Neuronal stem cell (in vitro differentiated cells): Measurements from ENCODE around the gene EYS.

Experiments
- DNase-seq: peaks from one replicate; pipeline ENCODE4 v3.0.0-alpha.2; 2013; ENCODE audit warnings: low spot score
- H2AFZ ChIP-seq: one replicate; pipeline ENCODE4 v1.6.1; 2013; ENCODE audit warnings: mild to moderate bottlenecking, low read length, inconsistent platforms
- H2AK5ac ChIP-seq: 2 replicates; pipeline ENCODE4 v1.6.1; 2013; ENCODE audit warnings: low read depth, mild to moderate bottlenecking, inconsistent platforms, low read length, moderate library complexity, mixed read lengths
- H2BK120ac ChIP-seq: 2 replicates; pipeline ENCODE4 v1.6.1; 2013; ENCODE audit warnings: low read depth, mild to moderate bottlenecking, inconsistent platforms, low read length, moderate library complexity, mixed read lengths
- H2BK12ac ChIP-seq: one replicate; pipeline ENCODE4 v1.6.1; 2013; ENCODE audit warnings: low read length, inconsistent platforms
- H2BK15ac ChIP-seq: 2 replicates; pipeline ENCODE4 v1.6.1; 2013; ENCODE audit warnings: mild to moderate bottlenecking, low read length, inconsistent platforms, mixed read lengths
- H2BK5ac ChIP-seq: one replicate; pipeline ENCODE4 v1.6.1; 2013; ENCODE audit warnings: inconsistent platforms, mild to moderate bottlenecking, low read length, moderate library complexity
- H3K14ac ChIP-seq: one replicate; pipeline ENCODE4 v1.6.1; 2013; ENCODE audit warnings: low read length, inconsistent platforms
- H3K18ac ChIP-seq: 2 replicates; pipeline ENCODE4 v1.6.1; 2013; ENCODE audit warnings: low read length, inconsistent platforms
- H3K23ac ChIP-seq: 2 replicates; pipeline ENCODE4 v1.6.1; 2013; ENCODE audit warnings: low read depth, mild to moderate bottlenecking, mixed read lengths, low read length, inconsistent platforms; ENCODE audit not compliant: poor library complexity
- H3K27ac ChIP-seq: replicated peaks from 3 replicates; pipeline ENCODE4 v1.5.1; 2013; ENCODE audit warnings: low read length, inconsistent platforms
- H3K27me3 ChIP-seq, 3 experiments: 2 replicates each; pipeline ENCODE4 v1.6.1; 2013; ENCODE audit warnings: low read length in 3 of 3, mild to moderate bottlenecking in 2 of 3, inconsistent platforms in 1 of 3, low read depth in 1 of 3, mixed read lengths in 1 of 3, moderate library complexity in 1 of 3; ENCODE audit not compliant: control insufficient read depth in 3 of 3, insufficient read depth in 3 of 3
- H3K36me3 ChIP-seq, 2 donors: replicated peaks in 1 of 2; 2 replicates each; pipeline ENCODE4 v1.6.1; 2013; ENCODE audit warnings: low read length in 2 of 2; ENCODE audit not compliant: control insufficient read depth in 2 of 2, insufficient read depth in 2 of 2
- H3K4ac ChIP-seq: 2 replicates; pipeline ENCODE4 v1.6.1; 2013; ENCODE audit warnings: inconsistent platforms, mild to moderate bottlenecking, low read length, moderate library complexity
- H3K4me1 ChIP-seq, 2 donors: 1 replicate in 1 of 2; 2 replicates in 1 of 2; pipeline ENCODE4 v1.6.1; 2013; ENCODE audit warnings: low read length in 2 of 2, low read depth in 1 of 2; ENCODE audit not compliant: control insufficient read depth in 2 of 2, insufficient read depth in 1 of 2
- H3K4me2 ChIP-seq: one replicate; pipeline ENCODE4 v1.6.1; 2013; ENCODE audit warnings: mild to moderate bottlenecking, low read length, inconsistent platforms; ENCODE audit not compliant: insufficient read depth, poor library complexity, severe bottlenecking
- H3K4me3 ChIP-seq, 2 donors: 2 replicates each; pipeline ENCODE4 v1.5.1; 2013; ENCODE audit warnings: low read length in 2 of 2, mild to moderate bottlenecking in 2 of 2, inconsistent platforms in 1 of 2, moderate library complexity in 1 of 2
- H3K79me1 ChIP-seq: one replicate; pipeline ENCODE4 v1.6.1; 2013; ENCODE audit warnings: low read depth, mild to moderate bottlenecking, inconsistent platforms, low read length, moderate library complexity
- H3K9ac ChIP-seq: one replicate; pipeline ENCODE4 v1.6.1; 2013; ENCODE audit warnings: mild to moderate bottlenecking, low read depth, low read length, inconsistent platforms; ENCODE audit not compliant: poor library complexity
- H3K9me3 ChIP-seq, 2 donors: replicated peaks in 1 of 2; 2 replicates each; pipeline versions ENCODE3 to v1.6.1; 2013; ENCODE audit warnings: low read length in 2 of 2, mild to moderate bottlenecking in 2 of 2, inconsistent platforms in 1 of 2, low read depth in 1 of 2, mixed read lengths in 1 of 2, moderate library complexity in 1 of 2; ENCODE audit not compliant: control insufficient read depth in 2 of 2, insufficient read depth in 1 of 2
- H4K8ac ChIP-seq: one replicate; pipeline ENCODE4 v1.6.1; 2013; ENCODE audit warnings: low read depth, mild to moderate bottlenecking, inconsistent platforms, low read length, moderate library complexity
- H4K91ac ChIP-seq: one replicate; pipeline ENCODE4 v1.6.1; 2013; ENCODE audit warnings: low read length, low read depth, mild to moderate bottlenecking, inconsistent platforms; ENCODE audit not compliant: poor library complexity
- WGBS, 2 donors: extraction: QIAGEN DNeasy Blood & Tissue Kit; methylation state at CpG; one replicate each; pipeline ENCODE4 v1.1.7; 2013; ENCODE audit warnings: missing lambda C conversion rate in 2 of 2, mixed read lengths in 1 of 2; ENCODE audit not compliant: insufficient read length in 2 of 2, insufficient replicate concordance in 1 of 2; ENCODE audit errors: extremely low coverage in 2 of 2; 5-methylcytosine and 5-hydroxymethylcytosine counted together

EYS gene

DNA sequence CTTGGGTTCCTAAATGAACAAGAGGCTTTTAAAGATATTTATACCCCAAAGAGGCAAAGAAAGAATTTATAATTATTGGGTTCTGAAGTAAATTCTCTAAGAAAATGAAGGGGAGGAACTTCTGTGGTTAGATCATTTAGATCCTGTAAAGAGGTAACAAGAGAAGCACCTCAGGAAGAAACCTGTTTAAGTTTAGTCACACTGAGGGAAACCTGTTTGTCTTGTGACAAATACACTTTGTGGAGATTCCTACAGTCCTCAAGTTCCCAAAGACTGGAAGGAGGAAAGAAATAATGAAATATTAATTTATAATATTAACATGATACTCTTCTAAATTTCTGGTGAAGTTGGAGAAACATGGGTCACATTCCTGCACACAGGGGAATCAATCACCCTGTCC lies 647.5 kb downstream of the EYS start:
- H4K91ac ChIP-seq = no peak overlapping the region
- no peaks in the 10 kb centered on the region for H3K36me3 ChIP-seq
- no peak overlapping the region for H3K23ac ChIP-seq
- H2AFZ ChIP-seq = no peak overlapping the region
- no peak overlapping the region for H2BK15ac ChIP-seq
- no peak overlapping the region for H3K4me2 ChIP-seq
- H2BK12ac ChIP-seq = no peak overlapping the region
- H4K8ac ChIP-seq = no peak overlapping the region
- no peak overlapping the region for H3K14ac ChIP-seq
- H2AK5ac ChIP-seq = no peak overlapping the region
- no peak overlapping the region for H3K4ac ChIP-seq
- no peak for DNase-seq
- H3K4me1 ChIP-seq = no peaks in the 10 kb centered on the region
- no peak overlapping the region for H3K4me3 ChIP-seq
- no peak overlapping the region for H3K9ac ChIP-seq
- H3K79me1 ChIP-seq = no peaks in the 10 kb centered on the region
- no peaks in the 10 kb centered on the region for H3K27me3 ChIP-seq
- no peak overlapping the region for H2BK5ac ChIP-seq
- H3K27ac ChIP-seq = no peak overlapping the region
- no peak overlapping the region for H2BK120ac ChIP-seq
- H3K9me3 ChIP-seq = no peaks in the 10 kb centered on the region
- H3K18ac ChIP-seq = no peak overlapping the region

DNA sequence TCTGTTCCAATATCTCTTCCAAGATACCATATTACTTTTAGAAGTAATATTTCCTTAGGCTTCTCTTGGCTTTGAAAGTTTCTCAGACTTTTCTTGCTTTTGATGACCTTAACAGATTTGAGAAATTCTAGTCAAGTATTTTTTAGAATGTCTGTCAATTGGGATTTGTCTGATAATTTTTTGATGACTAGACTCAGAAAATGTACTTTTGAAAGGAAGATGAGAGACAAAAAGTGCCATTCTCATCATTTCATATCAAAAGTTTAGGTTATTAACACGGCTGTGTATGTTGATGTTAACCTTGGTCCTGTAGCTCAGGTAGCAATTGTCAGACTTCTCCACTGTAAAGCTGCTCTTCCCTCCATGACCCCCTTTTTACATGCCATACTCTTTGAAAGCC lies 651.5 kb downstream of the EYS start:
- Histone ChIP-seq H3K4me2 (no peak overlapping the region), H3K4ac (no peak overlapping the region), H3K23ac (no peak overlapping the region), H3K9me3 (no peaks in the 10 kb centered on the region), H3K14ac (no peak overlapping the region), H2BK5ac (no peak overlapping the region), H2BK12ac (no peak overlapping the region), H3K4me1 (no peaks in the 10 kb centered on the region), H3K27me3 (no peaks in the 10 kb centered on the region), H2BK15ac (no peak overlapping the region), H4K91ac (no peak overlapping the region), H3K79me1 (no peaks in the 10 kb centered on the region), H3K36me3 (no peaks in the 10 kb centered on the region), H2AFZ (no peak overlapping the region), H4K8ac (no peak overlapping the region), H3K4me3 (no peak overlapping the region), H3K9ac (no peak overlapping the region), H2AK5ac (no peak overlapping the region), H2BK120ac (no peak overlapping the region), H3K27ac (no peak overlapping the region), H3K18ac (no peak overlapping the region)
- DNase-seq = no peak
- WGBS, 2 donors = no CpG with 5 or more reads among the region's 1 CpG

DNA sequence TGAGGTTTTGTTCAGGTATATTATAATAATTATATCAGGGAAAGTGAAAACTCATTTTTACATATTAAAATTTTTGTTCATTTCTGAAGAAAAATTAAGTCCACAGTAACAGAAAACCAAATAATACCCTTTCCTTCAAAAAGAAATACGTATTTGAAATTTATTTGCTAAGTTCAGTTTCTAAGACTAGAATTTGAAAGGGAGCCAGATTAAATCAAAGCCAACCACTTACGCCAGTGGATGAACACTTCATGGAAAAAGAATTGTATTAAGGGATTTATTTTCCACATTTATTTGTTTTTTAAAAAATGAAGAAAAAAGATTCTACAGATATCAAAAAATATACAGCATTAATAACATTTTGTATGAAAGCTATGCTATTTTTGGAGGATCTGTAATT lies 654.4 kb downstream of the EYS start:
- no peak overlapping the region for H2AK5ac ChIP-seq
- H3K4me1 ChIP-seq = no peaks in the 10 kb centered on the region
- no peak overlapping the region for H3K23ac ChIP-seq
- H3K4me3 ChIP-seq = no peak overlapping the region
- no peak overlapping the region for H3K18ac ChIP-seq
- H2BK15ac ChIP-seq = no peak overlapping the region
- H2BK5ac ChIP-seq = no peak overlapping the region
- H4K91ac ChIP-seq = no peak overlapping the region
- H3K4ac ChIP-seq = no peak overlapping the region
- H3K9ac ChIP-seq = no peak overlapping the region
- no peaks in the 10 kb centered on the region for H3K27me3 ChIP-seq
- H3K4me2 ChIP-seq = no peak overlapping the region
- no peak overlapping the region for H2BK120ac ChIP-seq
- DNase-seq = no peak
- no peak overlapping the region for H2BK12ac ChIP-seq
- no peaks in the 10 kb centered on the region for H3K36me3 ChIP-seq
- no peaks in the 10 kb centered on the region for H3K9me3 ChIP-seq
- no peaks in the 10 kb centered on the region for H3K79me1 ChIP-seq
- no peak overlapping the region for H3K27ac ChIP-seq
- WGBS, 2 donors = no CpG with 5 or more reads among the region's 2 CpGs
- no peak overlapping the region for H3K14ac ChIP-seq
- no peak overlapping the region for H4K8ac ChIP-seq
- no peak overlapping the region for H2AFZ ChIP-seq

DNA sequence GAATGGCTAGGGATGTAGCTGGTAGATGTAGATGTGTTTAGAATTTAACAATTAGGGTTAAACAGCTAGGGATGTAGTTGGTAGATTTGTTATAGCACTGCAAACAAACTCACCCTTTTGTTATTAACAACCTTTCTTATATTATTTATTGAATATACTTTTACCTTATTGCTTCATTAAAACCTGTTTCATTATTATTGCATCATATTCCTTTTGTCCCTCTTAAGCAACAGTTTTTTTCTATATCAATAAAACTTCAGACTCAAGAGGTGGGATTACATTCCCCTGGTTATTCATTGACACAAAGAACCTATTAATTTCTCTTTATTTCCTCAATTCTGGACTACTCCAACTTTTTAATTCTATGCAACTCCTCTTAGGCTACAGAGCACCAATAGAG lies 661.2 kb downstream of the EYS start:
- Histone ChIP-seq H3K4me2 (no peak overlapping the region), H3K4me1 (no peaks in the 10 kb centered on the region), H2AFZ (no peak overlapping the region), H2BK120ac (no peak overlapping the region), H4K91ac (no peak overlapping the region), H3K14ac (no peak overlapping the region), H2AK5ac (no peak overlapping the region), H4K8ac (no peak overlapping the region), H2BK12ac (no peak overlapping the region), H2BK5ac (no peak overlapping the region), H3K18ac (no peak overlapping the region), H3K27ac (no peak overlapping the region), H3K4ac (no peak overlapping the region), H3K27me3 (no peaks in the 10 kb centered on the region), H2BK15ac (no peak overlapping the region), H3K36me3 (no peaks in the 10 kb centered on the region), H3K9ac (no peak overlapping the region), H3K9me3 (no peaks in the 10 kb centered on the region), H3K23ac (no peak overlapping the region), H3K79me1 (no peaks in the 10 kb centered on the region), H3K4me3 (no peak overlapping the region)
- DNase-seq = no peak
